GM20431 (cell line): Measurements from ENCODE around the gene LIM2.
"Not testable (repeated sequence)": the region's sequence is repeated elsewhere in the genome, so short reads cannot be mapped to it uniquely, and the experiment has no call there.

Source experiments
- in situ Hi-C: fragments of 300-500 bp; cut with MseI, MboI; formaldehyde crosslinking; loops from one replicate; pipeline ENCODE4 v1.15.0; 2020; ENCODE audit warnings: low sequenced_read_pairs; ENCODE audit not compliant: unreplicated experiment

LIM2 gene

GRCh38 chr19:51387924-51388389 is at the start of gene LIM2:
TSS of gene LIM2 (minus strand) at chr19:51387974. CDS start at chr19:51387443, 531 bp downstream.
- in situ Hi-C loops: no loop called here

- in situ Hi-C loops: no loop called here
These were observed 46.7 kb upstream of the LIM2 start for GRCh38 chr19:51434456-51434855.

- in situ Hi-C loops: no loop called here
These were observed 45.3 kb upstream of the LIM2 start for GRCh38 chr19:51433043-51433442.

GRCh38 chr19:51431124-51431523 is 43.4 kb upstream of the LIM2 start:
- in situ Hi-C loops: no loop called here

GRCh38 chr19:51430221-51430620 is 42.4 kb upstream of the LIM2 start:
- in situ Hi-C loops: no loop called here

- in situ Hi-C loops: no loop called here
These were observed 39.4 kb upstream of the LIM2 start for GRCh38 chr19:51427201-51427600.

GRCh38 chr19:51422053-51422448 is 34.3 kb upstream of the LIM2 start:
- in situ Hi-C loops: no loop called here

- in situ Hi-C loops: no loop called here
These were observed 33.7 kb upstream of the LIM2 start for GRCh38 chr19:51421229-51422052.

- in situ Hi-C loops: not testable (repeated sequence)
These were observed 32.7 kb upstream of the LIM2 start for GRCh38 chr19:51420511-51420910.

- in situ Hi-C loops: no loop called here
These were observed 30.9 kb upstream of the LIM2 start for GRCh38 chr19:51418707-51419106.

- in situ Hi-C loops: no loop called here
These were observed 30.0 kb upstream of the LIM2 start for GRCh38 chr19:51417810-51418157.

GRCh38 chr19:51417107-51417809 is 29.5 kb upstream of the LIM2 start, which contains the start of gene SIGLEC10:
TSS of gene SIGLEC10 (minus strand) at chr19:51417642. CDS start at chr19:51417581, 61 bp downstream.
- in situ Hi-C loops: no loop called here

GRCh38 chr19:51416422-51416821 is 28.6 kb upstream of the LIM2 start:
- in situ Hi-C loops: not testable (repeated sequence)

- in situ Hi-C loops: no loop called here
These were observed 27.4 kb upstream of the LIM2 start for GRCh38 chr19:51415187-51415586.

- in situ Hi-C loops: no loop called here
These were observed 23.4 kb upstream of the LIM2 start for GRCh38 chr19:51410950-51411748.

GRCh38 chr19:51407511-51408131 is 19.8 kb upstream of the LIM2 start:
- in situ Hi-C loops: no loop called here

- in situ Hi-C loops: no loop called here
These were observed 14.3 kb upstream of the LIM2 start for GRCh38 chr19:51402117-51402516.

GRCh38 chr19:51399936-51400335 is 12.2 kb upstream of the LIM2 start:
- in situ Hi-C loops: not testable (repeated sequence)

- in situ Hi-C loops: no loop called here
These were observed 11.5 kb upstream of the LIM2 start for GRCh38 chr19:51399231-51399630.

GRCh38 chr19:51398096-51398704 is 10.4 kb upstream of the LIM2 start:
- in situ Hi-C loops: no loop called here
